ENCODE results near the gene MGAT4C. TPM values are rescaled to one million over a fixed set of nuclear protein-coding genes. Genes with fewer than 3 reads are reported as not detected.
A peak's percentile ranks its signal among the peaks of the same experiment; 100 is the strongest.

Gene MGAT4C
- total and polyA plus RNA-seq, 2 donors (not counting 3 experiments of a cell fraction or from before 2014, with no cell fraction given) = not detected

GRCh38 chr12:86264451-86265328 lies 8.5 kb upstream of the MGAT4C start:
- H2AFZ ChIP-seq (ENCODE audit: low read depth, low read length) = peak overlapping the region; percentile 85
- H3K27ac ChIP-seq (ENCODE audit: insufficient read depth, low read depth, low read length) = no peak overlapping the region
- no TSS peak for BruUV-seq (replicated peaks)
- H3K27me3 ChIP-seq (ENCODE audit: control insufficient read depth in 2 of 2, insufficient read depth in 2 of 2, low read length in 2 of 2) = no peaks in the 10 kb centered on the region
- ChIA-PET CTCF (no interaction called here), POLR2A (no interaction called here)
- peak overlapping the region in 1 of 3 experiments; percentile 13 for H3K4me3 ChIP-seq (replicated peaks in 1 of 3; ENCODE audit: insufficient read depth in 1 of 3, low read depth in 1 of 3, low read length in 3 of 3)
- H3K9me3 ChIP-seq (replicated peaks; ENCODE audit: control insufficient read depth, insufficient read depth, low read length) = no peaks in the 10 kb centered on the region
- FAIRE-seq (no peak), DNase-seq (ENCODE audit: low read depth, low spot score) (no peak)
- no peaks in the 10 kb centered on the region for H3K79me2 ChIP-seq (ENCODE audit: control insufficient read depth, insufficient read depth, low read length)
- no peaks in the 10 kb centered on the region for H3K4me1 ChIP-seq (ENCODE audit: control insufficient read depth, extremely low read depth, insufficient read depth, low read length)
- TF ChIP-seq MYC (IDR thresholded peaks at IDR 0.05; ENCODE audit: low read depth, low read length) (no peak), POLR2A (IDR thresholded peaks at IDR 0.05; ENCODE audit: low read depth, low read length) (no peak), CTCF (IDR thresholded peaks at IDR 0.05; ENCODE audit: extremely low read depth in 1 of 2, insufficient read depth in 1 of 2, low read depth in 1 of 2, low read length in 2 of 2) (no peak), POLR2AphosphoS5 (IDR thresholded peaks at IDR 0.05; ENCODE audit: insufficient read depth, low read depth, low read length) (no peak), FOS (IDR thresholded peaks at IDR 0.05; ENCODE audit: borderline replicate concordance, insufficient read depth, low read length) (no peak), GATA2 (IDR thresholded peaks at IDR 0.05; ENCODE audit: insufficient read depth, insufficient read length, low read depth, low read length) (no peak), JUN (IDR thresholded peaks at IDR 0.05; ENCODE audit: borderline replicate concordance, insufficient read depth, insufficient read length, low read depth) (no peak), EZH2 (IDR thresholded peaks at IDR 0.05; ENCODE audit: borderline replicate concordance, low read depth, low read length, severe bottlenecking) (no peak)
- TF ChIP-seq, protein P1, sequence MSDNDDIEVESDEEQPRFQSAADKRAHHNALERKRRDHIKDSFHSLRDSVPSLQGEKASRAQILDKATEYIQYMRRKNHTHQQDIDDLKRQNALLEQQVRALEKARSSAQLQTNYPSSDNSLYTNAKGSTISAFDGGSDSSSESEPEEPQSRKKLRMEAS (IDR thresholded peaks at IDR 0.05; ENCODE audit: insufficient read depth, insufficient read length) = no peak
- no peaks in the 10 kb centered on the region for H4K20me1 ChIP-seq (replicated peaks; ENCODE audit: control insufficient read depth, extremely low read depth, insufficient read depth, low read length)
- intact Hi-C loops (cut with micrococcal nuclease) = loop anchor here (5.0 kb wide), 1 partner anchor 1583 kb away; no protein-coding TSS in a partner anchor
- no peaks in the 10 kb centered on the region for H3K36me3 ChIP-seq (ENCODE audit: control insufficient read depth in 2 of 2, extremely low read depth in 1 of 2, insufficient read depth in 2 of 2, low read length in 2 of 2)
- no peaks in the 10 kb centered on the region for H3K9me1 ChIP-seq (replicated peaks; ENCODE audit: control insufficient read depth, extremely low read depth, insufficient read depth, low read length)
- peak overlapping the region; percentile 8 for H3K4me2 ChIP-seq (ENCODE audit: insufficient read depth, low read length)
- no peak overlapping the region for H3K9ac ChIP-seq (replicated peaks; ENCODE audit: extremely low read depth, insufficient read depth, low read length)
- dilution Hi-C loops (cut with MboI; ENCODE audit: extremely low pct_ligation_motif_present, low sequenced_read_pairs) = no loop called here

Measured in endothelial cell of umbilical vein (primary cell).